Calu3 (cell line): Measurements from ENCODE around the gene ARHGAP29. TPM values are rescaled to one million over a fixed set of nuclear protein-coding genes. Genes with fewer than 3 reads are reported as not detected.

Experiments
- Bru-seq: library from RNA; stranded (reverse); fragments of 400-500 nt; gene quantifications from one replicate; lab custom pipeline; 2021; lab: Mats Ljungman, UMichigan
- BruChase-seq, 2 experiments: library from RNA; stranded (reverse); fragments of 400-500 nt; gene quantifications; one replicate each; lab custom pipeline; 2021; lab: Mats Ljungman, UMichigan
- BruUV-seq: library from RNA; stranded (reverse); fragments of 400-500 nt; replicated peaks from 2 replicates; lab custom pipeline; 2021; lab: Mats Ljungman, UMichigan
- CTCF ChIA-PET: fragments of 300-600 bp; sonication (Branson Sonifier 250); formaldehyde crosslinking; loops from one replicate; lab custom pipeline; 2022; ENCODE audit warnings: antibody characterized with exemption; lab: Charles Lee
- DNase-seq: peaks from one replicate; pipeline ENCODE4 v3.0.0; 2022
- H3K27ac Mint-ChIP-seq: one replicate; pipeline ENCODE4 v1.8.0; 2022; ENCODE audit warnings: mixed read lengths; ENCODE audit not compliant: unreplicated experiment
- H3K27me3 Mint-ChIP-seq: one replicate; pipeline ENCODE4 v1.8.0; 2022; ENCODE audit warnings: mixed read lengths; ENCODE audit not compliant: unreplicated experiment
- H3K36me3 Mint-ChIP-seq: one replicate; pipeline ENCODE4 v1.8.0; 2022; ENCODE audit warnings: mild to moderate bottlenecking, moderate library complexity, mixed read lengths; ENCODE audit not compliant: insufficient read depth, unreplicated experiment
- H3K4me1 Mint-ChIP-seq: one replicate; pipeline ENCODE4 v1.8.0; 2022; ENCODE audit warnings: mild to moderate bottlenecking, low read depth, mixed read lengths; ENCODE audit not compliant: unreplicated experiment
- H3K4me3 Mint-ChIP-seq: one replicate; pipeline ENCODE4 v1.8.0; 2022; ENCODE audit warnings: mild to moderate bottlenecking, low read depth, moderate library complexity, mixed read lengths; ENCODE audit not compliant: unreplicated experiment
- H3K9me3 Mint-ChIP-seq: one replicate; pipeline ENCODE4 v1.8.0; 2022; ENCODE audit warnings: low read depth, mixed read lengths; ENCODE audit not compliant: unreplicated experiment
- intact Hi-C: fragments of 100-400 bp; cut with micrococcal nuclease; formaldehyde crosslinking; loops from one replicate; pipeline ENCODE4 v1.10.0; 2022; ENCODE audit not compliant: unreplicated experiment
- long read RNA-seq: library from polyadenylated mRNA; stranded (forward); transcript quantifications from one replicate; pipeline ENCODE4 v2.0.0, GENCODE V29; 2022
- total RNA-seq: library from RNA; stranded (reverse); gene quantifications from 2 replicates; pipeline ENCODE4 v1.2.3, GENCODE V29; 2022
- TF ChIP-seq, protein P1 (sequence below): fragments of 200-600 bp; IDR thresholded peaks from one replicate; pipeline ENCODE4 v1.8.0; 2022; ENCODE audit warnings: antibody characterized with exemption; ENCODE audit not compliant: unreplicated experiment

Gene ARHGAP29, protein sequence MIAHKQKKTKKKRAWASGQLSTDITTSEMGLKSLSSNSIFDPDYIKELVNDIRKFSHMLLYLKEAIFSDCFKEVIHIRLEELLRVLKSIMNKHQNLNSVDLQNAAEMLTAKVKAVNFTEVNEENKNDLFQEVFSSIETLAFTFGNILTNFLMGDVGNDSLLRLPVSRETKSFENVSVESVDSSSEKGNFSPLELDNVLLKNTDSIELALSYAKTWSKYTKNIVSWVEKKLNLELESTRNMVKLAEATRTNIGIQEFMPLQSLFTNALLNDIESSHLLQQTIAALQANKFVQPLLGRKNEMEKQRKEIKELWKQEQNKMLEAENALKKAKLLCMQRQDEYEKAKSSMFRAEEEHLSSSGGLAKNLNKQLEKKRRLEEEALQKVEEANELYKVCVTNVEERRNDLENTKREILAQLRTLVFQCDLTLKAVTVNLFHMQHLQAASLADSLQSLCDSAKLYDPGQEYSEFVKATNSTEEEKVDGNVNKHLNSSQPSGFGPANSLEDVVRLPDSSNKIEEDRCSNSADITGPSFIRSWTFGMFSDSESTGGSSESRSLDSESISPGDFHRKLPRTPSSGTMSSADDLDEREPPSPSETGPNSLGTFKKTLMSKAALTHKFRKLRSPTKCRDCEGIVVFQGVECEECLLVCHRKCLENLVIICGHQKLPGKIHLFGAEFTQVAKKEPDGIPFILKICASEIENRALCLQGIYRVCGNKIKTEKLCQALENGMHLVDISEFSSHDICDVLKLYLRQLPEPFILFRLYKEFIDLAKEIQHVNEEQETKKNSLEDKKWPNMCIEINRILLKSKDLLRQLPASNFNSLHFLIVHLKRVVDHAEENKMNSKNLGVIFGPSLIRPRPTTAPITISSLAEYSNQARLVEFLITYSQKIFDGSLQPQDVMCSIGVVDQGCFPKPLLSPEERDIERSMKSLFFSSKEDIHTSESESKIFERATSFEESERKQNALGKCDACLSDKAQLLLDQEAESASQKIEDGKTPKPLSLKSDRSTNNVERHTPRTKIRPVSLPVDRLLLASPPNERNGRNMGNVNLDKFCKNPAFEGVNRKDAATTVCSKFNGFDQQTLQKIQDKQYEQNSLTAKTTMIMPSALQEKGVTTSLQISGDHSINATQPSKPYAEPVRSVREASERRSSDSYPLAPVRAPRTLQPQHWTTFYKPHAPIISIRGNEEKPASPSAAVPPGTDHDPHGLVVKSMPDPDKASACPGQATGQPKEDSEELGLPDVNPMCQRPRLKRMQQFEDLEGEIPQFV
- 57.9 and 62.6 TPM in 2 replicates for total RNA-seq
- Bru-seq, nascent RNA: percentile 96 among the genes with signal in this experiment
- percentile 88 among the genes with signal in this experiment for BruChase-seq, experiment 1, labeled RNA remaining after a 6-hour chase
- BruChase-seq, experiment 2, labeled RNA remaining after a 2-hour chase: percentile 92 among the genes with signal in this experiment
- long read RNA-seq, full-length matches to known transcripts: 20 of 52 reads
- long read RNA-seq, partial matches to known transcripts: 8 of 52 reads
- long read RNA-seq, other reads (novel, unspliced or antisense): 24 of 52 reads

DNA sequence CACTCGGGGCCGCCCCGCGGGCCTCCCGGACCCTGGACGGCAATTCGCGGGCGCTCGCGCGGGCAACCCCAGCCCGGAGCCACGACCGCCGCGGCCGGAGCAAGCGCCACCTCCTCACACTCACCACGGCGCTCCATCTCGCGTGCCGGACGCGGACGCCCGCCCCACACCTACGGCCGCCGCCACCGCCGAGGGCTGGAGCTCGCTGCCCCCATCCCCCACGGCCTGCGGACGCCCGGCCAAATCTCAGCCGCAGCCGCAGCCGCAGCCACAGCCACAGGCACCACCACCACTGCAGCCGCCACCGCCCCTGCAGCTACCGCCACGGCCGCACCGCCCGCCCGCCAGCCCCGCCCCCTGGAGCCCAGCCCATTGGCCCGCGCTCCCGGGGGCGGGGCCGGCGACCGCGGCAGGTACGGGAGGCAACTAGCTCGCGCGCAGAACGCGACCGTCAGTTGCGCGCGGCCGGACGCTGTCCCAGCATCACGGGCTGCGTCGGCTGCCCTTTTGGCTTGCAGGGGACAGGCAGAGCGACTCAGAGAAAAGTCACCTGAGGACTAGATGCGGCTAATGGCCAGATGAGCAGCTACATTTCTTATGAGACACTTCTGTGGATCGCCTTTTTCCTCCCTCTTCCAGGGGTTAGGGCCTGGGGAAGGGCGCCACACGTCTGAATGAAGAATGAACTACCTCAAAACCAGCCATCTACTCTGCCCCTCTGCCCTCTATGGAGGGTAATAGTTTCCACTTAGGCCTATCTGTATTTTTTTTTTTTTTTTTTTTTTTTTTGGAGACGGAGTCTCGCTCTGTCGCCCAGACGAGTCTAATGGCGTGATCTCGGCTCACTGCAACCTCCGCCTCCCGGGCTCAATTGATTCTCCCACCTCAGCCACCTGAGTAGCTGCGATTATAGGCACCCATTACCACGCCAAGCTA is at the start of gene ARHGAP29:
Gene ARHGAP29, minus strand, starts transcription at position 294 of the 936 bp plus-strand sequence. CDS start 5,973 bp downstream, outside the sequence.
- TF ChIP-seq, protein P1, sequence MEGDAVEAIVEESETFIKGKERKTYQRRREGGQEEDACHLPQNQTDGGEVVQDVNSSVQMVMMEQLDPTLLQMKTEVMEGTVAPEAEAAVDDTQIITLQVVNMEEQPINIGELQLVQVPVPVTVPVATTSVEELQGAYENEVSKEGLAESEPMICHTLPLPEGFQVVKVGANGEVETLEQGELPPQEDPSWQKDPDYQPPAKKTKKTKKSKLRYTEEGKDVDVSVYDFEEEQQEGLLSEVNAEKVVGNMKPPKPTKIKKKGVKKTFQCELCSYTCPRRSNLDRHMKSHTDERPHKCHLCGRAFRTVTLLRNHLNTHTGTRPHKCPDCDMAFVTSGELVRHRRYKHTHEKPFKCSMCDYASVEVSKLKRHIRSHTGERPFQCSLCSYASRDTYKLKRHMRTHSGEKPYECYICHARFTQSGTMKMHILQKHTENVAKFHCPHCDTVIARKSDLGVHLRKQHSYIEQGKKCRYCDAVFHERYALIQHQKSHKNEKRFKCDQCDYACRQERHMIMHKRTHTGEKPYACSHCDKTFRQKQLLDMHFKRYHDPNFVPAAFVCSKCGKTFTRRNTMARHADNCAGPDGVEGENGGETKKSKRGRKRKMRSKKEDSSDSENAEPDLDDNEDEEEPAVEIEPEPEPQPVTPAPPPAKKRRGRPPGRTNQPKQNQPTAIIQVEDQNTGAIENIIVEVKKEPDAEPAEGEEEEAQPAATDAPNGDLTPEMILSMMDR: no peak
- Mint-ChIP-seq H3K36me3 (peaks cover 26% of the 10 kb centered on the region), H3K4me1 (peaks cover 41% of the 10 kb centered on the region), H3K9me3 (no peaks in the 10 kb centered on the region), H3K27me3 (no peaks in the 10 kb centered on the region), H3K4me3 (peak within 1 kb of the TSS; percentile 83), H3K27ac (peak within 1 kb of the TSS; percentile 77)
- DNase-seq: peak; percentile 95
- TSS peak; percentile 97 for BruUV-seq
- intact Hi-C loops: loop anchor here (2.0 kb wide), 1 partner anchor 177 kb away; no protein-coding TSS in a partner anchor
- CTCF ChIA-PET: interaction anchor here (0.6 to 2.5 kb wide), 15 partner anchors 8 to 193 kb away, joined by 3 to 17 read pairs (median 4); no protein-coding TSS in a partner anchor

DNA sequence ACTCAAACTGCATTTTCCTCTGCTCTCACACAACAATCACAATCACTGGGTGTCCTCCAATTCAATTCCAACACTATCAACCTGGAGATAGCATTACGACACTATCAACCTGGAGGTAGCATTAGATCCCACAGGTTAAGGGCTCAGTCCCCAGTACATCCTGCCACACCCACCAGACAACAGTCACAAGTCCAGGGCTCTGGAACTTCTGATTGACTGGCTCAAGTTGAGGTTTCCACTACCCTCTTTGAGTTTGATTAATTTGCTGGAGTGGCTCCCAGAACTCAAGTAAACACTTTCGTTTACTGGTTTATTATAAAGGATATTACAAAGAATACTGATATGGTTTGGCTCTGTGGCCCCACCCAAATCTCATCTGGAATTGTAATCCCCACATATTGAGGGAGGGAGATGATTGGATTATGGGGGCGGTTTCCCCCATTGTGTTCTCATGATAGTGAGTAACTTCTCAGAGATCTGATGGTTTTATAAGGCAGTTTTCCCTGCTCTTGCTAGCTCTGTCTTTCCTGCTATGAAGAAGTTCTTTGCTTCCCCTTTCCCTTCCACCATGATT is 49.6 kb upstream of the ARHGAP29 start:
- TF ChIP-seq, protein P1: no peak
- intact Hi-C loops: loop anchor here (5.0 kb wide), 1 partner anchor 40 kb away; no protein-coding TSS in a partner anchor
- BruUV-seq: no TSS peak
- no peak for DNase-seq
- no peaks in the 10 kb centered on the region for H3K36me3 Mint-ChIP-seq
- no peak overlapping the region for H3K4me3 Mint-ChIP-seq
- peaks cover 6% of the 10 kb centered on the region for H3K9me3 Mint-ChIP-seq
- no peaks in the 10 kb centered on the region for H3K27me3 Mint-ChIP-seq
- peaks cover 27% of the 10 kb centered on the region for H3K4me1 Mint-ChIP-seq
- no peak overlapping the region for H3K27ac Mint-ChIP-seq
- CTCF ChIA-PET: interaction anchor here (1.1 kb wide), 1 partner anchor 13 kb away, joined by 3 read pairs; no protein-coding TSS in a partner anchor

DNA sequence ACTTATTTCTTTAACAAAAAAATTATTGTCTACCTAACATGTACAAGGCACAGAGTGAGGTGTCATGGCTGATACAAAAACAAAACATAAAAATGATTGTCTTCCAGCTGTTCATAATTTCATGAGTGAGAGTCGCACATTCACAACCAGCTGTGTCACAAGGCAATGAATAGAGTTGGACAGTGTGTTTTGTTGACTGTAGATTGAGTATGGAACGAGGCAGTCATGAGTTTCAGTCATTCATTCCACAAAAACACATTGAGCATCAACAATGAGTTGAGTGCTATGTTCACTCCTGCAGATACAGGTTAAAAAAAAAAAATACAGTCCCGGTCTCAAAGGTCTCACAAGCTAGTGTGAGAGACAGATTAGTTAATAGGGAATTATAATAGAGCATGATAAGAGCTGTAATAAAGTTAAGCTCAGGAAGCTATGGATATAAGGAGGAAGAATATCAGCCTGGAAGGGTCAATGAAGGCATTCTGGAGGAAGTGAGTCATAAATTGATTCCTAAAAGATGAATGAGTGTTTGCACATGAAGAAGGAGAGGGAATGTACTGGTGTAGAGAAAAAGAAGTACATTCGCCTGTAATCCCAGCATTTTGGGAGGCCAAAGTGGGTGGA is 47.8 kb upstream of the ARHGAP29 start:
- TF ChIP-seq, protein P1: no peak
- no peak for DNase-seq
- peaks cover 2% of the 10 kb centered on the region for H3K9me3 Mint-ChIP-seq
- BruUV-seq: no TSS peak
- H3K27ac Mint-ChIP-seq: peak overlapping the region; percentile 42
- peaks cover 43% of the 10 kb centered on the region for H3K4me1 Mint-ChIP-seq
- no peaks in the 10 kb centered on the region for H3K36me3 Mint-ChIP-seq
- CTCF ChIA-PET: interaction anchor here (0.8 to 1.0 kb wide), 4 partner anchors 14 to 178 kb away, joined by 3 to 4 read pairs (median 4); no protein-coding TSS in a partner anchor
- no peaks in the 10 kb centered on the region for H3K27me3 Mint-ChIP-seq
- intact Hi-C loops: loop anchor here (5.0 kb wide), 1 partner anchor 42 kb away; no protein-coding TSS in a partner anchor
- H3K4me3 Mint-ChIP-seq: peak overlapping the region; percentile 2
